GM19468 (cell line): ENCODE results near the gene MRLN.
"Not testable (repeated sequence)": the region's sequence is repeated elsewhere in the genome, so short reads cannot be mapped to it uniquely, and the experiment has no call there.

Source experiments
- ATAC-seq: cut with Tn5 transposase; IDR thresholded peaks from one replicate; pipeline ENCODE4 v1.9.1; 2021; ENCODE audit warnings: mild to moderate bottlenecking, moderate library complexity, moderate number of reproducible peaks; ENCODE audit not compliant: unreplicated experiment; ENCODE audit errors: extremely low read depth

The MRLN gene

DNA sequence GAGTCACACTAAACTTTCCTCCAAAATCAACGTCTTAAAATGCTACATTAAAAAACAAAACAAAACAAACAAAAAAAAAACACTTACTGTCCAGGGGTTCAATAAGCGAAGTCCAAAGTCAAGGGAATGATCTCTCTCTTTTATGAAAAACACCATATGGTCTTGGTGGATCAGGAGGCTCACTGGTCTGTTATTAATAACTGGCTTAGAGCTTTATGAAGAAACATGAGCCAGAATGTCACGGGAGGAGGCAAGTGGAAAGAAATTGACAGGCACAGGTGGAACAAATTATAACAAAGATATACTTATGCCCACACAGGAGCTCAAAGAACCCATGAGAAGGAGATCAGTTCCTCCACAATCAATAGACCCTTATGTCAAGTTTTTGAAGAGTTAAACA lies at the start of gene MRLN:
TSS of gene MRLN (minus strand) at position 189 of the 400 bp plus-strand sequence.
- ATAC-seq, result no peak

DNA sequence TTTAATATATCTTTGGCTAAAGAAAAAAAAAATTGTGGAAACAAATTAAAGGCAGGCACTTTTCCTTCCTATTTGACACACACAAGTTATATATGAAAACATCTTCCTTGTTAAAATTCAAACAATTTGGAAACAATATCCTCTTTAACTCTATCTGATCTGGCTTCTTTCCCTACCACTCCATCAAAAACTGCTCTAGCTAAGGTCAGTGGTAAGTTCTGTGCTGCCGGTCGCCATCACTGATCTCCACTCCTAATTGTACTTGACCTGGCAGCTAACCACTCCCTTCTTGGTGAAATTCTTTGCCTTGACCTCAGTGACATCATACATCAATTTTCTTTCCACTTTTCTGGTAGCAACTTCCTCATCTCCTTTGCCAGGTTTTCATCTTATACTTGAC lies 47.9 kb upstream of the MRLN start:
- no peak for ATAC-seq

DNA sequence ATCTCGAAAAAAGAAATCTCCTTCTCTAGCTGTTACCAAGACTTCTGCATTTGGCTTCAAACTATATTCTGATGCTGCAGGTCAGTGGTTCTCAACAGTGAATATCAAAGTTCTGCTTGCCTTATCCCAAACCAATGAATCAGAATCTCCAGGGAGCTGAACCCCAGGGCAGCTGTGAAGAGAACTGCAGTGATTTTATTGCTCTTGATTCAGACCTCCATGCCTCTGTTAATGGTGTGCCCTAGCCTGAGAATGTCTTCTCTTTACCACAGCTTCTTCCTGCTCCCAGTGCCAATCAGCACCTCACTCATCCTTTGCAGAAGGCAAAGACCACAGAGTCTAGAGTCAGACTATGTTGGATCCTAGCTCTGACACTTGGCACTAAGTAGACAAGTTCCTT lies 46.2 kb upstream of the MRLN start:
- no peak for ATAC-seq

DNA sequence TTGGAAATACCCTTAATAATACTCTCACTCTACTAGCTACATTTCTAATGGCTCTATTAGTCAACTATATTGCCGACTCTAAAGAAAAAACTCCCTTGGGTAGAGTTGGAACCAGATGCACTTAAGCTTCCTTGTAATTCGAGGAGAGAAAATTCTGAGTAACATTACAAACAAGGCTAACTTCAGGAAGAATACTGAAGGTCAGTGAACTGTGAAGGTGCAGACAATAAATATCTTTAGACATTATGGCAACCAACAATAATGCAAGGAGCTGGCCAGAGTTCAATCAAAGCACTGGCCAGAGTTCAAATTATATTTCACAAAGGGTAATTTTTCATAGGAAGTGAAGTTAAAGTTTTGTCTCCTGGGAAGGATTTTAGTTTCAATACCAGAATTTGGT lies 40.7 kb upstream of the MRLN start:
- no peak for ATAC-seq

DNA sequence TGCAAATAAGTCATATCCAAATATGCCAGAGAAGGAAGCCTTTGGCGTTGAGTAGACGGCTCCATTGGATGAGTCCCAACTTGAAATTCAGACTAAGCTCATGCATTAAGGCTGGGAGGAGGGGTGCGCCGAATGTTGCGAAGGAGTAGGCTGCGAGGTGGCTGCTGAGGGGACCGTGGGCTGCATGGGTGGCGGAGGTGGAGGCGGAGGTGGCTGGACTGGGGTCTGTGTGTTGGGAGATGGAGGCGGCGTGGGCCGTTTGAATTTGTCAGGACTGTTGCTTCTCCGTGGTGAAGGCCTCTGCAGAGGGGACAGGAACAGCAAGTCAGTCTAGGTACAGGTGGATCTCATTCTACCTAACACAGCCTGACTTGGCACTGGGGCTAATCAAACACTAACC lies 39.6 kb upstream of the MRLN start:
- ATAC-seq, result no peak

DNA sequence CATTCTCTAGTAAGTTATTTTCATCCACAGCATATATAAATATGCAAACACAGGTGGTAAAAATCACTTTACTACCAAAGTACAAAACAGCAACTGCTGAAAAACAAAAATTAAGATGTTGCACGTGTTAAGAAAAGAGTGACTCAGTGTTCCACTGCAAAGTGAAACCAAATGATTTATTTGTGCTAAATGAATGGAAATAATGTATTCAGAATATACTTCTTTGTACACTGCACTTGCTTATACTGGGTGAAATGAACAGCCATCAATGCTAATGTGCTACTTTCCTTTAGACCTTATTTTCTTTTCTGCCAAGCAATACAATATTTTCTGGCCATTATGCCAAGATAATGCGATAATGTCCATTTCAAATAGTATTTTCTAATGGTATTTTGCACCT lies 38.3 kb upstream of the MRLN start:
- ATAC-seq, result no peak

DNA sequence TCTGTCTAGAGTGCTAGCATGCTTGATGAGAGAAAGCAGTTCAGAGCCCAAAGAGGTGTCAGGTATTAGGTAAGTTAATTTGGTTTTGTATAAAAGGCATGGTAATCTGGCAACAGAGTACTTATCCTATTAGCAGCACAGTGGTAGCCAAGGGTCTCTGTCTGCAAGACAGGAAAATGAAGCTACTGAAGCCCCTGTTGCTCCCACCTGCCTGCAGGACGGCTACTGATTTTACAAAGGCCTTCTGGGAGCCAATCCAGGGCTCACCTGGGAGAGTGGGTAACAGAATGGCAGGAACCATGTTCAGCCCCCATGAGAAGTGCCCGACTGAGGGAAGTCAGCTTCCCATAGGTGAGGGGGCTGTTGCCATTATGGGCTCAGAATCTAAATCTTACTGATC lies 36.8 kb upstream of the MRLN start:
- not testable (repeated sequence) for ATAC-seq

DNA sequence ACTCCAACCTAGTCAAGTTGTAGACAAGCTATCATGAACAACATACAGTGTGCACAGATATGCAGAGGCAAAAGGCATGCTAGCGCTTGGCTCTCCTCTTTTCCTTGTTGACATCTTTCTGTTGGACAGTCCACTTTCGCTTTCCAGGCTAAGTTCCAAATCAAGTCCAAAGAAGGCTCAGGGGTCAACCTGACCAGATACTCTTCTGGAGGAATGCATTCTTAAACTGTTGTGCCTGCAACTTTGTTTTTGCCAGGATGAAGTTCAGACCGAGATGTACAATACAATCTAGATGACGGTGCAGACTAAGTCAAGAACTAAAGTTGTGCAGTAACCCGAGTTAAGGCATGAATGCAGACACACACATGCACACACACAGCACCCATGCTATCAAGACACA lies 35.7 kb upstream of the MRLN start:
- ATAC-seq, result not testable (repeated sequence)

DNA sequence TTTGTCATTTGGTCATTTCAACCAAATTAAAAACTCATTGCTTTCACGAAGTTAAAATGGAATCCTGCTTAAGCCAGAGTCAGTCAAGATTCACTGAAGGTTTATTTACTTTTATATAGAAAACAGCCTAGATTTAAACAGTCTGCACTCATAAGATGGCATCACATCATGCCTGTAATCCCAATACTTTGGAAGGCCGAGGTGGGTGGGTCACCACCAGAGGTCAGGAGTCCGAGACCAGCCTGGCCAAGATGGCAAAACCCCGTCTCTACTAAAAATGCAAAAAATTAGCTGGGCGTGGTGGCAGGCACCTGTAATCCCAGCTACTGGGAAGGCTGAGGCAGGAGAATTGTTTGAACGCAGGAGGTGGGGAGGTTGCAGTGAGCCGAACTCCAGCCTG lies 33.8 kb upstream of the MRLN start:
- not testable (repeated sequence) for ATAC-seq

DNA sequence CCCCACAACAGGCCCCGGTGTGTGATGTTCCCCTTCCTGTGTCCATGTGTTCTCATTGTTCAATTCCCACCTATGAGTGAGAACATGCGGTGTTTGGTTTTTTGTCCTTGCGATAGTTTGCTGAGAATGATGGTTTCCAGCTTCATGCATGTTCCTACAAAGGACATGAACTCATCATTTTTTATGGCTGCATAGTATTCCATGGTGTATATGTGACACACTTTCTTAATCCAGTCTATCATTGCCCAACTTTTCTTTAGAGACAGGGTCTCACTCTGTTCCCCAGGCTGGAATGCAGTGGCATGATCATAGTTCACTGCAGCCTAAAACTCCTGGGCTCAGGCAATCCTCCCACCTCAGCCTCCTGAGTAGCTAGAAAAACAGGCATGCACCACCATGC lies 32.2 kb upstream of the MRLN start:
- ATAC-seq, result not testable (repeated sequence)

DNA sequence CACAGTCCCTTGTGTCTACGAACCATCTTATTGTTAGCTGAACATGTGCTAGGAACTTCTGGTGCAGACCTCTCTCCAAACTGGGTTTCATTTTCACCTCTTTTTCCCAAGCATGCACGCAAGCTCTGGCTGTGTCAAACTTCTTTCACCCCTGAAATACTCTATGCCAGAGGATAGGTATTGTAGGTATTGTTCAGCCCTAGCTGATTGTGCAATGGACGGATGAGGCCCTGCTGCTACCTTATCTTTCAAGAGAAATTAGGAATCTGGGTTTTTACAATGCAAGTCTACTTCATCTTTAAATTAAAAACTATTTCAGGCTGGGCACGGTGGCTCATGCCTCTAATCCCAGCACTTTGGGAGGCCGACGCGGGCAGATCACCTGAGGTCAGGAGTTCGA lies 28.3 kb upstream of the MRLN start:
- ATAC-seq, result no peak

DNA sequence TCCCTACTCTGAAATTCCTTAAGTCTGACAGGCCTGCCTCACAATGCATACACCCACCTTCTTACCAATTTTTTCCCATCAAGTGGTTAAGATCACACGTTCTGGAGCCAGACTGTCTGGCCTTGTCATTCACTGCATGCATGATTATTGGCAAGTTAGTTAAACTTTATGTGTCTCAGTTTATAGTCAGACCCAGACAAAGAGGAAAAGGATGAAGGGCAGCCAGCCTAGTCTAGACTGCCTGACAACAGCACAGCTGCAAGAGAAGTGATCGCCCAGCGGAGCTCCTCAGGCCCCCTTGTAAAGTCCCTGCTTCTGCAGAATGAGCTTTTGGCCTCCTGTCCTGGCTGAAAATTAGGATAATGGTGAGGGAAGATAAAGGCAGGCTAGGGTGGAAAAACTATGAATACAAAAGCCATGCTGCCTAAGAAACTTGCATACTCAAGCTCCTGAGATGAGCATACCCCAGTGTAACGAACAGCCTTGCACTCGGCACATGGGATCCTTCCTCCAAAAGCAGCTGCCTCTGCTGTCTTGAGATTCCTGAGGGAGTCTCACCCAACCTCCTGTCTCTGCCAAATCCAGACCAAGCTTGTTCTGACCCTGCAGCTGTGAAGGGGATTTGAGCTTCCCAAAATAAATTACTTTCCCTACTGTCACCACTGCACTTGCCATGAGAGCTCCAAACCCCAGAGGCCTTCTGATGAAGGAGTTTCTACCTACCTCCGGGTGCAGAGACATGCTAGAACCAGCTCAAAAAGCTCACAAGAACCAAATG lies 26.7 kb upstream of the MRLN start:
- ATAC-seq, result no peak

DNA sequence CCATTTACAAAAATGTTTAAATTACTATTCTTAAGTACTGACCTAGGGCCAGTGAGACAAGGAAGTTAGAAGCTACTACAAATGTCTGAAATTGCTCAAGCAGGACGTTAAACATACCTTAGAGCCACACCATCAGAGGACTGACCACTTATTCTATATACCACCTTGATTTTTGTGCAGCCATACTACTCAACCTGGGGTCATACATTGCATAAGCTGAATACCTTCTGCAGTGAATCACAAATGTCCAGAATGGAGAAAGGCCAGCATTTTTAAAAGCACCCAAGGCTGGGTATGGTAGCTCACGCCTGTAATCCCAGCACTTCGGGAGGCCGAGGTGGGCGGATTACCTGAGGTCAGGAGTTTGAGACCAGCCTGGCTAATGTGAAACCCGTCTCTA lies 21.2 kb upstream of the MRLN start:
- no peak for ATAC-seq

DNA sequence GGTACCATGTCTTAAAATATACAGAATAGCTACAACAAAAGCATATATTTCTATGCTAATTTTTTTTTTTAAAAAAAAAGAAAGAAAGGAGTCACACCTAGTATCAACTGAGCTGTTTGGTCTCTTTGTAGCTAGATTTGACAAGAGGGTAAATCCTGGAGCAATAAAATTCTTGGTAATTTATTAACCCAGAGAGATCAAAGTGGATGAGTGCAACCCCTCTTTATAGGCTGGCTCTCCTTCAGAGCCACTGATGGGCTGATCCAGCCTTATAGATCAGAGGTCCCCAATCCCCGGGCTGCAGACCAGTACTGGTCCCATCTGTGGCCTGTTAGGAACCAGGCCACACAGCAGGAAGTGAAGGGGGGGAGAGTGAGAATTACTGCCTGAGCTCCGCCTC lies 19.8 kb upstream of the MRLN start:
- ATAC-seq, result no peak

DNA sequence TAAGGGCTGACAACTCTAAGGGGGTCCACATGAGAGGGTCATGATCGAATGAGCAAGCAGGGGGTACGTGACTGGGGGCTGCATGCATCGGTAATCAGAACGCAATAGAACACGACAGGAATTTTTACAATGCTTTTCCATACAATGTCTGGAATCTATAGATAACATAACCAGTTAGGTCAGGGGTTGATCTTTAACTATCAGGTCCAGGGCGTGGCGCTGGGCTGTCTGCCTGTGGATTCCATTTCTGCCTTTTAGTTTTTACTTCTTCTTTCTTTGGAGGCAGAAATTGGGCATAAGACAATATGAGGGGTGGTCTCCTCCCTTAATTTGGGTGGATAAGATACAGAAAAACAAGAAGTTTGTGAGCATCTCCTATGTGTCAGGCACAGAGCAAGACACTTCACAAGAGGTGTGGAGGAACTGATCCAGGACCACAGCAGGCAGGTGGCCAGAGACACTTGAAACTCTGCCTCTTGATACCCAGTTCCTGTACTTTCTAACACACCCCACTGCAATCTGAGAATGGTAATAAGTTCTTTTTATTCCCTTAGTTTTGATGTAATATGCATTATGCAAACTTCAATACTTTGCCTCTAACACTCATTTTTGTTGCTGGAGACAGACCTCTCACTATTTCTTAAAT lies 18.0 kb upstream of the MRLN start:
- no peak for ATAC-seq

DNA sequence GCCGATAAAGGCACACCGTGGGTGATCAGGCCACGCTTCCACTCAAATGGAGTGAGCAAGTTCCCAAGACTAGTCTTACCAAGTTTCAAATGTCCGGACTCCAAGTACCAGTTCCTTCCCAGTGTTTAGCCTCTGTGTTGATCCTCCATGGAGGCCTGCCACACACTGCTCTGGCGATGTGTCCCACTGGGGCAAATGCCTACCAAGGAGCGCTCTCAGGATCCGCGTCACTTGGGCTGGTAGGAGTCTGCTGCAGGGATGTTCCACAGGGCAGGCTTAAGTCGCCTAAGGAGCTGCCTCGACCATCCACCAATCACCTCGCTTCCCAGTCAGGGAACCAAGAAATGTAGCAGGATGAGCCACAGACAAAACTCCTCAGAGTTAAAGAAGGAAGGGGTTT lies 17.4 kb upstream of the MRLN start:
- no peak for ATAC-seq

DNA sequence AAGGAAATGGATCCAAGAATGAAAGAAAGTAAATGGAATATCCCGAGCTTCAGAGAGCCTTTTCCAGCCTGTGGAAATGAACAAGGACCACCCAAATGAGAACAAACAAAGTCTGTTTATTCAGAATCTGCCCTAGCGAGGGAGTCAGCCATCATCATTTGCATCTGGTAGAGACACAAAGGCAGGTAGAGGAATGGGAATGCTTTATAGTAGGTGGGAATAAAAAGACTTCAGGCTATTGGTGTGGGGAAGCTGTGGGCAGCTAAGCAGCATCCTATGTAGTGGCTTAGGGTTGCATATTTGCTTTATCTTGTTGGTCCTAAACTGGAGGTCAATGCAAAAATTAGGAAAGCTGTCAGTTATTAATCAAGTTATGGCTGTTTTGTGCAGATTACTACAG lies 9.2 kb upstream of the MRLN start:
- no peak for ATAC-seq

DNA sequence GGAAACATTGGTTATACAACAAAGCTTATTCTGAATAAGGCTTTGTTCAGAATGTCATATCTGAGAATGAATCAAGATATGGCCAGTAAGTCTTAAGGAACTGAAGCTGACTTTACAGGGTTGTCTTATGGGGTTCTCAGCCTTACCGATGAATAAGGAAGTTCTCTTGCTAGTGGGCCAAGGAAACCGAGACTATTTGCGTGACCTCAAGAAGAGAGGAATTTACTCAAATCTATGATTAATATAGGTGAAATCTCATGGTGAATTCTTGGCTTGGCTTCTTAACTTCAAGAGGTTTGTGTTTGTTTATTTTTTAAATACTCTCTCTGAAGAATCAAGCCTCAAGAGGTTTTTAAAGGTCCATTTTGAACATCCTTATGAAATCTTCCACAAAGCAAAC lies 4.7 kb upstream of the MRLN start:
- ATAC-seq, result no peak

DNA sequence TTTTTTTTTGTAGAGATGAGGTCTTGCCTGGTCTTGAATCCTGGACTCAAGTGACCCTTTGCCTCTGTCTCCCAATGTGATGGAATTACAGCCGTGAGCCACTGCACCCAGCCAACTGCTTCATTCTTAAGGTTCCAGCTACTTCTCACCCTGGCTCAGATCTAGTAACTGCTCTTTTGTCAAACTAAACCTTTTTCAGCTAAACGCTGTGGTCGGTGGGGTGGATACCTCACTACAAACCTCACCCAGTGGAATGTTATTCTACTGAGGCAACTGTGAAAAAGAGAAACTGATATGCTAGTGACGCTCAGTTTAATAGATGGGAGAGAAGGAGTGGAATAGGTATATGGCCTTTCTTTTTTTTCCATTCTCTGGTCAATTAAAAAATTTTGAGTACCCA lies 1.7 kb upstream of the MRLN start:
- ATAC-seq, result no peak

DNA sequence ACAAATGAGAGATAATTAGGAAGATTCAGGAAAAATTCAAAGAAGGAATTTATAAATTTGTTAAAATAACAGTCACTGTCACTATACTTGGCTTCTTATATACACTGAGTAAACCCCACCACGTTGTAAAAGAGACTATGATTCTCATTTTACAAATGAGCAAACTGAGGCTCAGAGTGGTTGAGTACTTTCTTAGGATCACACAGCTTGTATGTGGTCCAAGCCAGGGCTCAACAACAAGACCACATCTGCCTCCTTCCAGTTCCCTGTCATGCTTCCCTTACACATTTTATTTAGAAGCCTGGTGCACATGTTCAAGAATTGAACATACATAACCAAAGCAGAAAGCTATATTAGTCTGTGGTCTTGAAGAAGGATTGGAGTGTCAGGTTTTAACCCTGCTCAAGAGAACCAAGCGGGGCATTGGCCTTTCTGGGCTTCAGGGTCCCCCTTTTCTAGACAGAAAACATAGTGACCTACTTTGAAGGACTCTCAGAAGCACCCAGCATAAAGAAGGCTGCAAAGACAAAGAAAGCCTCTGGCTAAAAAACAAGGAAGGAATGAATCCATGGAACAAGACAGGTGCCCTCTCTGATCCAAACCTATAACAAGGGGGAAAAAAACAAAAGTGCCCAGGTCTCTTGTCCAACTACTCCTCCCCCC lies 846 bp downstream of the MRLN start:
- no peak for ATAC-seq

DNA sequence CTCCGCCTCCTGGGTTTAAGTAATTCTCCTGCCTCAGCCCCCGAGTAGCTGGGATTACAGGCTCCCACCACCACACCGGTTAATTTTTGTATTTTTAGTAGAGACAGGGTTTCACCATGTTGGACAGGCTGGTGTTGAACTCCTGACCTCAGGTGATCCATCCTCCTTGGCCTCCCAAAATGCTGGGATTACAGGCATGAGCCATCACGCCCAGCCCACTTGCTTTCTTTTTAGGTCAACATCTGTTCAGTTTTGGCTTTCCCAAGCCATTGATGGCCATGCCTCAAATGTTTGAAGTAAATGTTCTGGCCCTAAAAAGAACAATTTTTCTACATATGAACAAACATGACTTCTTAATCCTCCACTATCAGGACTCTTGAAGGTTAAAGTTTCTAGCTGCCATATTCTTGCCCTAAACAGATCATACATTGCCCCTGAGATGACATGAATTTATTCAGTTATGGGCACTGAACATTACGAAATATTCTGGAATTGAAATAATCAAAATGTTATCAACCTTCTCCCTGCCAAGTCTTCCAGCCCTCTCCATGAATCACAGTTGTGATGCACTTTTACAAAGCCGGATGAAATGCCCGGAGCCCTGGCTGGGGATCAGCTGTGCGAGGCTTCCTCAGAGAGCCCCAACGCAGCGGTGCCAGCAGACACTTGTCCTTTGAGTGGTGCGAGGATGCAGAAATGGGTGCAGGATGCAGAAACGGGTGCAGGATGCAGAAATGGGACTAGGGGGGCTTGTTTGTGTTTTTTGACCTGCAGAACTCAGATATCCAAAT lies 2.9 kb downstream of the MRLN start:
- ATAC-seq, result no peak
